T-helper 2 cell treated with Interferon-gamma antibody and Interleukin-4, amounts not matched to agents 5 μg/mL and 100 μg/mL, for 36 hours (primary cell): ENCODE data around the gene SEC14L1.
"Not testable (repeated sequence)": the region's sequence is repeated elsewhere in the genome, so short reads cannot be mapped to it uniquely, and the experiment has no call there.

ENCODE experiments used
- DNase-seq: peaks from one replicate; pipeline ENCODE4 v3.0.0; 2021; ENCODE audit warnings: low spot score
- H3K27ac Mint-ChIP-seq: one replicate; pipeline ENCODE4 v1.8.0; 2021; ENCODE audit warnings: mild to moderate bottlenecking, mixed read lengths
- H3K27me3 Mint-ChIP-seq: one replicate; pipeline ENCODE4 v1.8.0; 2021; ENCODE audit warnings: low read depth, mixed read lengths
- H3K36me3 Mint-ChIP-seq: one replicate; pipeline ENCODE4 v1.8.0; 2021; ENCODE audit warnings: low read depth, mixed read lengths
- H3K4me1 Mint-ChIP-seq: one replicate; pipeline ENCODE4 v1.8.0; 2021; ENCODE audit warnings: low read depth, mixed read lengths
- H3K4me3 Mint-ChIP-seq: one replicate; pipeline ENCODE4 v1.8.0; 2022; ENCODE audit warnings: mild to moderate bottlenecking, moderate library complexity, mixed read lengths
- H3K9me3 Mint-ChIP-seq: one replicate; pipeline ENCODE4 v1.8.0; 2021; ENCODE audit warnings: mixed read lengths

SEC14L1 gene

GRCh38 chr17:77140878-77141767 lies at the start of gene SEC14L1:
Gene SEC14L1, plus strand, starts transcription at chr17:77140969. Its CDS starts 2,628 bp downstream, at chr17:77143597.
- H3K4me3 Mint-ChIP-seq, result peak within 1 kb of the TSS; percentile 90
- H3K27ac Mint-ChIP-seq, result peak within 1 kb of the TSS; percentile 89
- peaks cover 59% of the 10 kb centered on the region for H3K36me3 Mint-ChIP-seq
- H3K27me3 Mint-ChIP-seq, result no peaks in the 10 kb centered on the region
- peaks cover 26% of the 10 kb centered on the region for H3K9me3 Mint-ChIP-seq
- peak; percentile 53 for DNase-seq
- H3K4me1 Mint-ChIP-seq, result peaks cover 47% of the 10 kb centered on the region

GRCh38 chr17:77092025-77092424 lies 48.7 kb upstream of the SEC14L1 start:
- H3K4me1 Mint-ChIP-seq, result peaks cover 25% of the 10 kb centered on the region
- peaks cover 61% of the 10 kb centered on the region for H3K36me3 Mint-ChIP-seq
- no peak for DNase-seq
- H3K27ac Mint-ChIP-seq, result peak overlapping the region; percentile 46
- H3K4me3 Mint-ChIP-seq, result no peak overlapping the region
- H3K27me3 Mint-ChIP-seq, result no peaks in the 10 kb centered on the region
- H3K9me3 Mint-ChIP-seq, result no peaks in the 10 kb centered on the region

GRCh38 chr17:77095461-77095860 lies 45.3 kb upstream of the SEC14L1 start:
- Mint-ChIP-seq H3K27ac (no peak overlapping the region), H3K4me3 (no peak overlapping the region), H3K36me3 (peaks cover 61% of the 10 kb centered on the region), H3K27me3 (no peaks in the 10 kb centered on the region), H3K4me1 (peaks cover 17% of the 10 kb centered on the region), H3K9me3 (no peaks in the 10 kb centered on the region)
- DNase-seq, result no peak

- no peak overlapping the region for H3K27ac Mint-ChIP-seq
- no peak for DNase-seq
- H3K36me3 Mint-ChIP-seq, result peaks cover 52% of the 10 kb centered on the region
Observed at GRCh38 chr17:77096570-77097214, 44.1 kb upstream of the SEC14L1 start.

GRCh38 chr17:77097631-77098180 lies 43.1 kb upstream of the SEC14L1 start:
- Mint-ChIP-seq H3K9me3 (no peaks in the 10 kb centered on the region), H3K27ac (no peak overlapping the region), H3K4me3 (no peak overlapping the region), H3K27me3 (no peaks in the 10 kb centered on the region), H3K4me1 (peaks cover 9% of the 10 kb centered on the region), H3K36me3 (peaks cover 47% of the 10 kb centered on the region)
- DNase-seq, result no peak

More at GRCh38 chr17:77096570-77097214, 44.1 kb upstream of the SEC14L1 start:
- H3K4me1 Mint-ChIP-seq, result peaks cover 14% of the 10 kb centered on the region
- no peak overlapping the region for H3K4me3 Mint-ChIP-seq
- no peaks in the 10 kb centered on the region for H3K27me3 Mint-ChIP-seq
- no peaks in the 10 kb centered on the region for H3K9me3 Mint-ChIP-seq

GRCh38 chr17:77098884-77099545 lies 41.8 kb upstream of the SEC14L1 start:
- H3K4me3 Mint-ChIP-seq, result no peak overlapping the region
- no peak for DNase-seq
- peaks cover 5% of the 10 kb centered on the region for H3K4me1 Mint-ChIP-seq
- no peaks in the 10 kb centered on the region for H3K27me3 Mint-ChIP-seq
- no peaks in the 10 kb centered on the region for H3K9me3 Mint-ChIP-seq
- H3K36me3 Mint-ChIP-seq, result peaks cover 37% of the 10 kb centered on the region
- no peak overlapping the region for H3K27ac Mint-ChIP-seq

GRCh38 chr17:77099997-77100396 lies 40.8 kb upstream of the SEC14L1 start:
- Mint-ChIP-seq H3K27ac (no peak overlapping the region), H3K4me3 (no peak overlapping the region), H3K36me3 (peaks cover 33% of the 10 kb centered on the region), H3K27me3 (no peaks in the 10 kb centered on the region), H3K4me1 (peaks cover 5% of the 10 kb centered on the region), H3K9me3 (no peaks in the 10 kb centered on the region)
- DNase-seq, result no peak

GRCh38 chr17:77101521-77102410 lies 39.0 kb upstream of the SEC14L1 start:
- no peak for DNase-seq
- Mint-ChIP-seq H3K36me3 (peaks cover 25% of the 10 kb centered on the region), H3K4me3 (no peak overlapping the region), H3K27me3 (no peaks in the 10 kb centered on the region), H3K9me3 (no peaks in the 10 kb centered on the region), H3K4me1 (peaks cover 2% of the 10 kb centered on the region), H3K27ac (no peak overlapping the region)

- H3K27me3 Mint-ChIP-seq, H3K9me3 Mint-ChIP-seq, DNase-seq, H3K4me1 Mint-ChIP-seq, H3K4me3 Mint-ChIP-seq, H3K27ac Mint-ChIP-seq: not testable (repeated sequence)
- peaks cover 21% of the 10 kb centered on the region for H3K36me3 Mint-ChIP-seq
Observed at GRCh38 chr17:77102411-77103134, 38.2 kb upstream of the SEC14L1 start.

GRCh38 chr17:77105706-77106105 lies 35.1 kb upstream of the SEC14L1 start:
- Mint-ChIP-seq H3K9me3 (no peaks in the 10 kb centered on the region), H3K27me3 (no peaks in the 10 kb centered on the region), H3K4me3 (no peak overlapping the region), H3K27ac (no peak overlapping the region), H3K36me3 (peaks cover 3% of the 10 kb centered on the region), H3K4me1 (peaks cover 18% of the 10 kb centered on the region)
- no peak for DNase-seq

- no peak for DNase-seq
Observed at GRCh38 chr17:77106874-77107358, 33.9 kb upstream of the SEC14L1 start.

GRCh38 chr17:77107506-77108433 lies 33.0 kb upstream of the SEC14L1 start:
- H3K9me3 Mint-ChIP-seq, result no peaks in the 10 kb centered on the region
- no peak overlapping the region for H3K27ac Mint-ChIP-seq
- no peak overlapping the region for H3K4me3 Mint-ChIP-seq
- DNase-seq, result no peak
- peaks cover 21% of the 10 kb centered on the region for H3K4me1 Mint-ChIP-seq
- no peaks in the 10 kb centered on the region for H3K27me3 Mint-ChIP-seq
- H3K36me3 Mint-ChIP-seq, result peaks cover 2% of the 10 kb centered on the region

More at GRCh38 chr17:77106874-77107358, 33.9 kb upstream of the SEC14L1 start:
- no peaks in the 10 kb centered on the region for H3K27me3 Mint-ChIP-seq
- no peak overlapping the region for H3K4me3 Mint-ChIP-seq
- peaks cover 2% of the 10 kb centered on the region for H3K36me3 Mint-ChIP-seq
- no peaks in the 10 kb centered on the region for H3K9me3 Mint-ChIP-seq
- H3K4me1 Mint-ChIP-seq, result peaks cover 21% of the 10 kb centered on the region
- peak overlapping the region; percentile 41 for H3K27ac Mint-ChIP-seq
